NB4 (cell line): ENCODE measurements around the gene C20orf141.

Experiments used
- CTCF ChIP-seq: IDR thresholded peaks from one replicate; pipeline ENCODE4 v1.5.1; 2012; ENCODE audit warnings: low read depth, low read length
- MAX ChIP-seq: IDR thresholded peaks from 2 replicates; pipeline ENCODE4 v1.6.1; 2011; ENCODE audit warnings: low read depth, low read length
- MYC ChIP-seq: IDR thresholded peaks from 2 replicates; pipeline ENCODE4 v1.6.1; 2011; ENCODE audit warnings: low read depth, low read length
- POLR2A ChIP-seq: IDR thresholded peaks from 2 replicates; pipeline ENCODE4 v1.6.1; 2011; ENCODE audit warnings: mild to moderate bottlenecking; ENCODE audit not compliant: insufficient read length; ENCODE audit errors: extremely low read depth

GRCh38 chr20:2806351-2806701 is 8.5 kb upstream of the C20orf141 start:
- TF ChIP-seq POLR2A (no peak), CTCF (no peak), MYC (no peak), MAX (no peak)
